Measurements from ENCODE around the gene PIEZO2. TPM values are rescaled to one million over a fixed set of nuclear protein-coding genes. Genes with fewer than 3 reads are reported as not detected.
"Not testable (repeated sequence)": the region's sequence is repeated elsewhere in the genome, so short reads cannot be mapped to it uniquely, and the experiment has no call there.

The PIEZO2 gene
- total RNA-seq, 1 donor from 2014 or later: 51.0 TPM

GRCh38 chr18:10926621-10927161, 222.7 kb downstream of the PIEZO2 start:
- no peak for DNase-seq

GRCh38 chr18:10924290-10924689, 225.1 kb downstream of the PIEZO2 start:
- no peak for DNase-seq

- no peak for DNase-seq
Observed at GRCh38 chr18:10923551-10924070, 225.8 kb downstream of the PIEZO2 start.

GRCh38 chr18:10923141-10923540, 226.2 kb downstream of the PIEZO2 start:
- DNase-seq: no peak

GRCh38 chr18:10922712-10923111, 226.7 kb downstream of the PIEZO2 start:
- not testable (repeated sequence) for DNase-seq

GRCh38 chr18:10920309-10920708, 229.1 kb downstream of the PIEZO2 start:
- not testable (repeated sequence) for DNase-seq

GRCh38 chr18:10919851-10920250, 229.5 kb downstream of the PIEZO2 start:
- no peak for DNase-seq

- DNase-seq: no peak
Observed at GRCh38 chr18:10916865-10917264, 232.5 kb downstream of the PIEZO2 start.

GRCh38 chr18:10916387-10916786, 233.0 kb downstream of the PIEZO2 start:
- DNase-seq: no peak

- DNase-seq: not testable (repeated sequence)
Observed at GRCh38 chr18:10915748-10916147, 233.6 kb downstream of the PIEZO2 start.

- not testable (repeated sequence) for DNase-seq
Observed at GRCh38 chr18:10914610-10915009, 234.8 kb downstream of the PIEZO2 start.

GRCh38 chr18:10913919-10914318, 235.4 kb downstream of the PIEZO2 start:
- DNase-seq: no peak

- DNase-seq: peak; percentile 85
Observed at GRCh38 chr18:10912790-10913545, 236.4 kb downstream of the PIEZO2 start.

GRCh38 chr18:10909724-10910123, 239.6 kb downstream of the PIEZO2 start:
- no peak for DNase-seq

- DNase-seq: no peak
Observed at GRCh38 chr18:10908760-10909159, 240.6 kb downstream of the PIEZO2 start.

- DNase-seq: no peak
Observed at GRCh38 chr18:10907749-10908148, 241.6 kb downstream of the PIEZO2 start.

- DNase-seq: no peak
Observed at GRCh38 chr18:10901329-10901728, 248.0 kb downstream of the PIEZO2 start.

GRCh38 chr18:10900435-10900834, 248.9 kb downstream of the PIEZO2 start:
- DNase-seq: no peak

- no peak for DNase-seq
Observed at GRCh38 chr18:10899481-10899880, 249.9 kb downstream of the PIEZO2 start.

- no peak for DNase-seq
Observed at GRCh38 chr18:10898417-10898974, 250.9 kb downstream of the PIEZO2 start.

GRCh38 chr18:10896851-10897250, 252.5 kb downstream of the PIEZO2 start:
- no peak for DNase-seq

GRCh38 chr18:10895976-10896375, 253.4 kb downstream of the PIEZO2 start:
- DNase-seq: no peak

GRCh38 chr18:10894501-10894900, 254.9 kb downstream of the PIEZO2 start:
- DNase-seq: no peak

GRCh38 chr18:10893761-10894160, 255.6 kb downstream of the PIEZO2 start:
- no peak for DNase-seq

Measured in skin of body (tissue), 2 donors.